ENCODE measurements around the gene NTN4. TPM values are rescaled to one million over a fixed set of nuclear protein-coding genes. Genes with fewer than 3 reads are reported as not detected.

The NTN4 gene
- polyA plus RNA-seq, 1 experiment = 582 TPM

DNA sequence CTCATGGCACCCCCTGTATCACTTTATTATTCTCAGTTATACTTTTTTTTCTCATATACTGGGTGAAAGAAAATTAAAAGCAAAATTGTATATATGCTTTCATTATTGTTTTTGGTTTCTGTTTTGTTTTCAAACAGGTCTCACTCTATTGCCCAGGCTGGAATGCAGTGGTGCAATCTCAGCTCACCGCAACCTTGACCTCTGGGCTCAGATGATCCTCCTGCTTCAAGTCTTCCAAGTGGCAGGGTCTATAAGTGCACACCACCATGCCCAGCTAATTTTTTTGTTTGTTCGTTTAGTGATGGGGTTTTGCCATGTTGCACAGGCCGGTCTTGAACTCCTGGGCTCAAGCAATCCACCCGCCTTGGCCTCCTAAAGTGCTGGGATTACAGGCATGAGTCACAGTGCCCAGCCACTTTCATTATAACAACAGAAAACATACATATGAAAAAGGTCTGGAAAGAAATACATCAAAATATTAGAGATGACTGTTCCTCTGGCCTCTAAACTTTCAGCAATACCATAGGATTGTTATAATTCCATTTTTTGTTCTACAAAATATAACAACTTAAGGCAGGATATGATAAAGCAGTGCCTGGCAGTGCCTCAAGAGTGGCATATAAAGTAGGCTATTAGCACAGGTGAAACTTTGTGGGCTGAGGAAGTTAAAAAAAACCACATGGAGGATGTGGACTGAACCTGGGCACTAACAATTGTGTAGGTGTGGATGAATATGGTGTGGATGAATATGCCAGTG lies 5.8 kb upstream of the NTN4 start:
- CTCF ChIA-PET = no interaction called here
- POLR2A ChIA-PET = no interaction called here
- TF ChIP-seq, protein P1, sequence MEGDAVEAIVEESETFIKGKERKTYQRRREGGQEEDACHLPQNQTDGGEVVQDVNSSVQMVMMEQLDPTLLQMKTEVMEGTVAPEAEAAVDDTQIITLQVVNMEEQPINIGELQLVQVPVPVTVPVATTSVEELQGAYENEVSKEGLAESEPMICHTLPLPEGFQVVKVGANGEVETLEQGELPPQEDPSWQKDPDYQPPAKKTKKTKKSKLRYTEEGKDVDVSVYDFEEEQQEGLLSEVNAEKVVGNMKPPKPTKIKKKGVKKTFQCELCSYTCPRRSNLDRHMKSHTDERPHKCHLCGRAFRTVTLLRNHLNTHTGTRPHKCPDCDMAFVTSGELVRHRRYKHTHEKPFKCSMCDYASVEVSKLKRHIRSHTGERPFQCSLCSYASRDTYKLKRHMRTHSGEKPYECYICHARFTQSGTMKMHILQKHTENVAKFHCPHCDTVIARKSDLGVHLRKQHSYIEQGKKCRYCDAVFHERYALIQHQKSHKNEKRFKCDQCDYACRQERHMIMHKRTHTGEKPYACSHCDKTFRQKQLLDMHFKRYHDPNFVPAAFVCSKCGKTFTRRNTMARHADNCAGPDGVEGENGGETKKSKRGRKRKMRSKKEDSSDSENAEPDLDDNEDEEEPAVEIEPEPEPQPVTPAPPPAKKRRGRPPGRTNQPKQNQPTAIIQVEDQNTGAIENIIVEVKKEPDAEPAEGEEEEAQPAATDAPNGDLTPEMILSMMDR (IDR thresholded peaks at IDR 0.05; ENCODE audit: insufficient read depth, low read depth, low read length) = no peak

DNA sequence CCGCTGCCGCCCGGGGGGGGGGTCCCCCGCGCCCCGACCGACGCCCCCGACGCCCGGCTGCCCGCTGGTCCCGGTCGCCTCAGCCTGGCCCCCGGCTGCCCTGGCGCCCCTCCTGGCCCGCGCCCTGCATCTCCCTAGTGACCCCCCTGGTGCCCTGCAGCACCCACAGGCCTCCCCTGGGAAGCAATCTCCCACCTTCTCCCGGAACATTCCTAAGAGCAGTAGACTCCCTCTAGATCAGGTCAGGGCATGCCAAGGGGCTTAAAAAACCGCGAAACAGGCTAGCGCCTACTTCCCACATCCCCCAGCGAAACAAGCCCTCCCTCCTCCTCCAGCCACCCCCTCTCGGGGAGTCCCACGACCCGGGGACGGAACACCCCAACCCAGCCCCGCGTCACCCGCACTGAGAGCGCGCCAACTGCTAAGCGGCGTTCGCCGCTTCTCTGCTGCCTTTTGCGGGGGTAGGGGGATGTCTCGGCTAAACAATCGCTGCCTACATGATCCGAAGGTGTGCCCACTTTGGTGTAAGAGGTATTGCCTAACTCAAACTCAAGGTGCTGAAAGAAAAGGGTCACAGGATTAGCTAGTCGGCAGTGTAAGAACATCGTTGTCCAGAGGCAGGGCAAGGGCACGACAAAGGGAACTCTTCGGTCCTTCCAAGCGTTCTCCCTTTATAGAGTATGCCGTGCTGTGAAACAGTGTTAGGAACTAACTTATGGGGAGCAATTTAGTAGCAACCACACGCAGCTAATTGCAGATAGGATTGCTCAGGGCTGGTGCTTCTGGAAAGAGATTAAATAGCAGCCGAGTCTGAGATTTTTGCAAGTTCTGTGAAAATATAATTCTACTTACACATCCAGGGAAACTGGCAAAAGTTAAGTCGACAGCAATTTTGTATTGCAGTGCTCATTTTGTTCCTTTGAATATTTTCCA lies 619 bp upstream of the NTN4 start:
- DNase-seq (ENCODE audit: low read depth) = no peak
- ChIA-PET CTCF (interaction anchor here (1.0 kb wide), 1 partner anchor 10 kb away, joined by 3 read pairs; no protein-coding TSS in a partner anchor), POLR2A (no interaction called here)
- TF ChIP-seq, protein P1 (IDR thresholded peaks at IDR 0.05; ENCODE audit: insufficient read depth, low read depth, low read length) = no peak
- Histone ChIP-seq H3K27me3 (ENCODE audit: control insufficient read depth, insufficient read depth, low read length) (peaks cover 1% of the 10 kb centered on the region), H3K4me3 (ENCODE audit: low read depth, low read length) (peak overlapping the region; percentile 74), H3K36me3 (ENCODE audit: control insufficient read depth, insufficient read depth, low read length) (0 out of 2 replicates have a peak, but pooled peaks cover 2% of the 10 kb centered on the region)

More for the DNA sequence above, 5.8 kb upstream of the NTN4 start:
- Histone ChIP-seq H3K27me3 (ENCODE audit: control insufficient read depth, insufficient read depth, low read length) (peaks cover 1% of the 10 kb centered on the region; the same call in 1 of the 2 replicates), H3K36me3 (ENCODE audit: control insufficient read depth, insufficient read depth, low read length) (no peaks in the 10 kb centered on the region), H3K4me3 (ENCODE audit: low read depth, low read length) (no peak overlapping the region)
- no peak for DNase-seq (ENCODE audit: low read depth)

DNA sequence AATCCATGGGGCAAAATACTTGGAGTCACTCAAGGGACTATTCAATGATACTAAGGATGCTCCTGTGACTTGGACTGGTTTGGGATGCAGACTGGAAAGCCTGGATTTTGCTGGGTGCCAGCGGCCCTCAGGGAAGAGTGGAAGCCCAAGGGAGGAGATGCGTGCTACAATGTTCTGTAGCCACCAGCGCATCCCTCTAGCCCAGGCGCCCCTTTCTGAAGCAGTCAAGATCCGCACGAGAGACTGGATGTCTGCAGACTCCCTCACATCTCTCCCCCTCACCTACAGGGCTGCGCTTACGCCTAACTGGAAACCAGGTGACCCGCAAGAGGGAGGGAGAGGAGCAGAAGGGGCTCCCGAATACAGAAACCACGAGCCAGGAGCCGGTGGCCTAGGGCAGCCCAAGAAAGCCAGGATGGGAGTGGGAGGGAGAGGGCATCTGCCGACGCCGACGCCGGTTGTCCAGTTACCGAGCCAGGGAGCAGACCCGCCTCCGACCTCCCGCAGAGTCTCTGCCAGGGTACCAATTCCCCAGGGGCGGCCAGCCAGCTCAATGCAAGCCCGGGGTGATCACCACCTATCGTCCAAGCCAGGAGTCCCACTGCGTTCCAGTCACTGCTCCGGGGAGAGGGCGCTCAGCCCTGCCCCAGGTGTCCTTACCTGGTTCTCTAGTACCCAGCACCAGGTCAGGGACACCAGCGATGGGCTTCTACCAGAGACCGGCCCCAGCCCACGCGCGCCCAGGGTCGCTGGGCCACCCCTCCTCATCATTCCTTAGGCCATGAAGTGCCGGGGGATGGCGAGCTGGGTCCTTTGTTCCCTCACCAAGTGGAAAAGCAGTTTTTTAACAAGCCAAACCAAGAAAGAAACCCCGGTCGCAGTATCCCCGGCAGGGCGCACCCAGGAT lies 1.2 kb downstream of the NTN4 start:
- CTCF ChIA-PET = interaction anchor here (0.6 kb wide), 1 partner anchor 122 kb away, joined by 3 read pairs; no protein-coding TSS in a partner anchor
- TF ChIP-seq, protein P1 (IDR thresholded peaks at IDR 0.05; ENCODE audit: insufficient read depth, low read depth, low read length) = no peak
- POLR2A ChIA-PET = no interaction called here
- Histone ChIP-seq H3K4me3 (ENCODE audit: low read depth, low read length) (peak overlapping the region; percentile 74), H3K36me3 (ENCODE audit: control insufficient read depth, insufficient read depth, low read length) (0 out of 2 replicates have a peak, but pooled peaks cover 2% of the 10 kb centered on the region), H3K27me3 (ENCODE audit: control insufficient read depth, insufficient read depth, low read length) (peaks cover 1% of the 10 kb centered on the region)
- no peak for DNase-seq (ENCODE audit: low read depth)

DNA sequence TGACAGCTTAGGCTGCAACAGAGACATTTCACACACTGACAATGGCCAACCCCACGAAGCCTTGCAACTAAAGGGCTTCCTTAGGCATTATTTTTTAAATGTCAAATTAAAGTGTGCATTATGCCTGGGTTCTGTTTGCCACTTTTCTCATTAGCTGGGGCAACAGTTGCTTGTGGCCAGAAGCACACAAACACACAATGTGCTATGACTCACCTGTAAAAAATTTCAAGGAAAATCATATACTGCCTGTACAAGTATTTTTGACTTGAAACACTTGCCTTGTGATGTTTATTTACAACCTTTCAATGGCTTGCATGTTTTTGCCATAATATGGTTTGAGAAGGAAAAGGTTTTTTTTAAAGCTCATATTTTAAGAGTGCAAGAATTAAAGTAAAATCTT lies 1.9 kb downstream of the NTN4 start:
- Histone ChIP-seq H3K36me3 (ENCODE audit: control insufficient read depth, insufficient read depth, low read length) (0 out of 2 replicates have a peak, but pooled peaks cover 2% of the 10 kb centered on the region), H3K27me3 (ENCODE audit: control insufficient read depth, insufficient read depth, low read length) (peaks cover 1% of the 10 kb centered on the region), H3K4me3 (ENCODE audit: low read depth, low read length) (peak overlapping the region; percentile 74)
- TF ChIP-seq, protein P1 (IDR thresholded peaks at IDR 0.05; ENCODE audit: insufficient read depth, low read depth, low read length) = no peak
- ChIA-PET CTCF (no interaction called here), POLR2A (no interaction called here)
- no peak for DNase-seq (ENCODE audit: low read depth)
